ENCODE measurements around the gene NPM1.

DNA sequence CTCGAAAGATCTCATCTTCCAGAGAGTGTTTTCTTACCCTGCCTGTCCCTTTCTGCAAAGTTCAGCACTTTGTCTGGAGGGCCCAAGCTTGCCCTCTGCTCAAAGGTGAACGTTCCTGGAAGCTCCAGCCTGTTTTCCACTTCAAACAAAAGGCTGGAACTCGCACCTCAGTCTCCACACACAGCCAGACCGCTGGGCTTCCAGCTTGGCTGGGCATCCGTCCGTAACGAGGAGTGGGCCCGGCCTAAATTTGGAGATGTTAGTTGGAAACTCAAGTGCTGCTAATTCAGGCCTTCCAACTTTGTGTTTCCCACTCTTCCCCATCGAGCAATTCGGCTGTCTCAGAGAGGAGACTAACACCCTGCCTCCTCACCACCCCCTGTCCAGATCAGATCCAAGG, 66.9 kb downstream of the NPM1 start:
- no peak for TF ChIP-seq CTCF (conservative IDR thresholded peaks at IDR 0.05; ENCODE audit: low read depth, low read length)
- TF ChIP-seq EZH2 (IDR thresholded peaks at IDR 0.05; ENCODE audit: low read length, unreplicated experiment): no peak
